DMS79 (cell line): ENCODE results near the gene TESK2.
"Not testable (repeated sequence)": the region's sequence is repeated elsewhere in the genome, so short reads cannot be mapped to it uniquely, and the experiment has no call there.

Experiments used
- DNase-seq: peaks from one replicate; lab custom pipeline; 2025; lab: John Stamatoyannopoulos, UW

TESK2 gene

GRCh38 chr1:45510036-45510971 is 19.3 kb upstream of the TESK2 start:
- no peak for DNase-seq

GRCh38 chr1:45508295-45509151 is 17.6 kb upstream of the TESK2 start:
- DNase-seq: no peak

GRCh38 chr1:45507893-45508292 is 16.9 kb upstream of the TESK2 start:
- DNase-seq: no peak

DNA sequence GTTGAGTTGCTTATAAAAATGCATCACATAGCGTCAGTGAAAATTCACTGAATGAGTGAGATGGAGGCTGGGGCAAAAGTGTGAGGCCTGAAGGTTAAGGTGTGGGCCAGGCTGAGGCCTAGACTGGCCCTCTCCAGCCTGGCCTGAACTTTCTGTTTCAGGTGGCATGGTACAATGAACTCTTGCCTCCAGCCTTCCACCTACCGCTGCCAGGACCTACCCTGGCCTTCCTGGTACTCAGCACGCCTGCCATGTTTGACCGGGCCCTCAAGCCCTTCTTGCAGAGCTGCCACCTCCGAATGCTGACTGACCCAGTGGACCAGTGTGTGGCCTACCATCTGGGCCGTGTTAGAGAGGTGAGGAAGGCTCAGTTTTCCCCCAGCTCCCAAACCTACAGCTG is 16.2 kb upstream of the TESK2 start:
- no peak for DNase-seq

- DNase-seq: no peak
These were observed 12.7 kb upstream of the TESK2 start for GRCh38 chr1:45503462-45504360.

DNA sequence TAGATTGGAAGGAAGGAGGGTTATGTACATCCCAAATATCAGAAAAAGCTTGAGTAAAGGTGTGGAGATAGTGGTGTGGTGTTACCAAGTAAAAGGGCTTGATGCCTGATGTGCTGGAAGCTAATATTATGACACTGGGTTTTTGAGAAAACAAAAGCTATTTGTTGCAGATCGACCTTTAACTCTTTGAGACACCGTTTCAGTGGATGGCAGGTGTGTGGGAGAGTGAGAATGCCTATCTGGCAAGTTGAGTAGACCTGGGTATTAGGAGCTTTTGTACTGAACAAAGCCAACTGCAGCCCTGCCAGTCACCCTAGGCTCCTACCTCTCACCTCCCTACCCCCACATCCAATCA is 10.5 kb upstream of the TESK2 start:
- no peak for DNase-seq

GRCh38 chr1:45499415-45499769 is 8.4 kb upstream of the TESK2 start:
- no peak for DNase-seq

- DNase-seq: no peak
These were observed 7.3 kb upstream of the TESK2 start for GRCh38 chr1:45498279-45498678.

DNA sequence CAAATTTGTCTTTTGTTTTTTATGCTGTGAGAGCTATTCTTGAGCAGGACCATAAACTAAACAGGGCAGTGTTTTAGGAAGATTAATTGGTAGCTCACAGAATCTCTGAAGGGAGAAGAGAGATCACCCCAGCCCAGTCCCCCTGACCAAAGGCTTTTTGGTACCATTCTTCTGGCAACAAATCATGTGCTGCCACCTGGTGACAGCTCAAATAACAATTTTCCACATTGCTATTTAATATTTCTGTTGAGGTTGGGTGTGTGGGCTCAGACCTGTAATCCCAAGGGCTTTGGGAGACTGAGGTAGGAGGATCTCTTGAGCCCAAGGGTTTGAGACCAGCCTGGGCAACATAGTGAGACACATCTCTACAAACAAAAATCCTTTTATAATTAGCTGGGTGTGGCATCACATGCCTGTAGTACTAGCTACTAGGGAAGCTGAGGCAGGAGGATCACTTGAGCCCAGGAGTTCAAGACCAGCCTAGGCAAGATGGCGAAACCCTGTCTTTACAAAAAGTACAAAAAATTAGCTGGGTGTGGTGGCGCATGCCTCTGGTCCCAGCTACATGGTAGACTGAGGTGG is 2.2 kb upstream of the TESK2 start:
- peak; percentile 21 for DNase-seq

DNA sequence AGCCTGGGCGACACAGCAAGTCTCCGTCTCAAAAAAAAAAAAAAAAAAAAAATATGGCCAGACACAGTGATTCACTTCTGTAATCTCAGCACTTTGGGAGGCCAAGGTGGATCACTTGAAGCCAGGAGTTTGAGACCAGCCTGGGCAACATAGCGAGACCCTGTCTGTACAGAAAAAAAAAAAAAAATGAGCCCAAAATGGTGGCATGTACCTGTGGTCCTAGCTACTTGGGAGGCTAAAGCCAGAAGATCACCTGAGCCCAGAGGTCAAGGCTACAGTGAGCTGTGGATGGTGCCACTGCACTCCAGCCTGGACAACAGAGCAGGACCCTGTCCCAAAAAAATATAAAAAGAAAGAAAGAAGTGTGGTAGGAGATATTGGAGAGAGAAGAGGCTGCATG is 1.7 kb upstream of the TESK2 start:
- DNase-seq: no peak

GRCh38 chr1:45491487-45492260 is 711 bp upstream of the TESK2 start:
- DNase-seq: no peak

GRCh38 chr1:45490121-45490625 is 790 bp downstream of the TESK2 start:
- no peak for DNase-seq

- not testable (repeated sequence) for DNase-seq
These were observed 1.6 kb downstream of the TESK2 start for GRCh38 chr1:45489379-45489778.

DNA sequence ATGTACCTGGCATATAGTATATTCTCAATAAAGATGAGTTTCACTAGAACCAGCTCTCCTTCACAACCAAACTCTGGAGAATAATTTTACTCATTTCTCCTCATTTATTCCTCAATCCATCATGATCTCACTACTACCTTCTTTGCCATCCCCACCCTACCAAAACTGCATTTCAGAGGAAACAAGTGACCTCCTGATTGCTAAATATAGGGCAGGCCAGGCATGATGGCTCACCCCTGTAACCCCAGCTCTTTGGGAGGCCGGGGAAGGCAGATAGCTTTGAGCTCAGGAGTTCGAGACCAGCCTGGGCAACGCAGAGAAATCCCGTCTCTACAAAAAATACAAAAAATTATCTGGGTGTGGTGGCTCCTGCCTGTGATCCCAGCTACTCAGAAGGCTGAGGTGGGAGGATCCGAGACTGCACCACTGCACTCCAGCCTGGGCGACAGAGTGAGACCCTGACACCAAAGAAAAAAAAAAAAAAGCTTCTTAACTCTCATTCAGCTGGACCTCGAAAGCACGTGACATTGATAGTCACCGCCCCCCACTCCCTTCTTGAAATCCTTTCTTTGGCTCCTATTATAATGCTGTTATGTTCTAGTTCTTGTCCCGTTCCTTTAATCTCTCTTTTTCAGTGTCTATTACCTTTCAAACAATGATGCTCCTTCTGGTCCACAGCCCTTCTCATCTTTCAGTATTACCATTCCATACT is 2.1 kb downstream of the TESK2 start:
- DNase-seq: no peak

DNA sequence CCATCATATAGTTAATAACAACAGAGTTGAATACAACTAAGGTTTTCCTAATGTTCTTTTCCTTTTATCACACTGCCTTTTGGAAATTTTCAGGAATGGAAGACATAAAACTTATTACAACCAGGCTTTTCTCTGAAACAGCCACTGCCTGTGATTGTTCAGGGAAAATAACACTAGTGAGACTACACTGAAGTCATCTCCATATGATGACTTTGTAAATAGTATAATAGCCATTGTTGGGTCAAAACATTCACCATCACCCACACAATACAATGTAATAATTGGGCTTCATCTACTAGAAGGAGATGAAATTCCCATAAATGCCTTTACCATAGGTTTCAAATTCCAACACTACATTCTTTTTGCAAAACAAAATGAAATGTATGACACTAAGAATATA is 5.0 kb downstream of the TESK2 start:
- no peak for DNase-seq

- DNase-seq: no peak
These were observed 11.8 kb downstream of the TESK2 start for GRCh38 chr1:45479039-45479748.

GRCh38 chr1:45478121-45478814 is 12.7 kb downstream of the TESK2 start:
- DNase-seq: no peak

GRCh38 chr1:45477646-45478045 is 13.3 kb downstream of the TESK2 start:
- DNase-seq: no peak

- not testable (repeated sequence) for DNase-seq
These were observed 16.8 kb downstream of the TESK2 start for GRCh38 chr1:45474194-45474593.
